HepG2 (cell line): ENCODE results near the gene FRMD6. TPM values are rescaled to one million over a fixed set of nuclear protein-coding genes. Genes with fewer than 3 reads are reported as not detected.

Experiments used
- ATAC-seq: fragments of 200-7000 bp; cut with Tn5 transposase; 3 replicates; pipeline ENCODE4 v1.9.1; 2020; ENCODE audit warnings: mild to moderate bottlenecking, moderate library complexity
- BruUV-seq: library from RNA; stranded (reverse); fragments of 400-500 nt; replicated peaks from 2 replicates; lab custom pipeline; 2021; lab: Mats Ljungman, UMichigan
- CTCF ChIA-PET: fragments of 300-600 bp; formaldehyde crosslinking; extraction: SDS; loops from one replicate; lab custom pipeline; 2021; ENCODE audit warnings: low total read pairs, inconsistent platforms, low intra/inter-chr PET ratio; lab: Yijun Ruan, JAX
- POLR2A ChIA-PET: fragments of 350-600 bp; sonication (Branson Sonifier 250); formaldehyde crosslinking; loops from one replicate; lab custom pipeline; 2020; ENCODE audit warnings: antibody characterized with exemption, inconsistent platforms; lab: Yijun Ruan, JAX
- DNase-seq: peaks from one replicate; pipeline ENCODE4 v3.0.0-alpha.2; 2015; ENCODE audit warnings: low spot score
- FAIRE-seq: peaks from 3 replicates; lab custom pipeline; 2011; peaks lifted over from hg19 to GRCh38; lab: Jason Lieb, UNC
- H2AFZ ChIP-seq: one replicate; pipeline ENCODE4 v1.6.1; 2011; ENCODE audit warnings: low read length, inconsistent platforms
- H3K27ac ChIP-seq: fragments of 300-600 bp; 3 replicates; pipeline ENCODE4 v1.8.0; 2011; ENCODE audit warnings: mixed run types, mild to moderate bottlenecking, mixed read lengths, low read length, inconsistent platforms; ENCODE audit not compliant: insufficient read depth; ENCODE audit errors: extremely low read length
- H3K27me3 ChIP-seq, 2 experiments: fragments of 200-600 bp in 1 of 2; 2 replicates in 1 of 2; 3 replicates in 1 of 2; pipeline versions ENCODE4 v1.6.0 to v1.8.0; 2011; ENCODE audit warnings: low read length in 2 of 2, mild to moderate bottlenecking in 2 of 2, moderate library complexity in 2 of 2, inconsistent platforms in 1 of 2; ENCODE audit not compliant: insufficient read depth in 2 of 2, control insufficient read depth in 1 of 2
- H3K36me3 ChIP-seq, 2 experiments: fragments of 200-600 bp in 1 of 2; replicated peaks in 1 of 2; 2 replicates in 1 of 2; 3 replicates in 1 of 2; pipeline versions ENCODE4 v1.5.1 to v1.8.0; 2011; ENCODE audit warnings: low read length in 2 of 2, inconsistent platforms in 1 of 2; ENCODE audit not compliant: insufficient read depth in 2 of 2, control insufficient read depth in 1 of 2
- H3K4me1 ChIP-seq: 2 replicates; pipeline ENCODE4 v1.5.1; 2012; ENCODE audit warnings: low read length, inconsistent platforms; ENCODE audit not compliant: insufficient read depth
- H3K4me2 ChIP-seq: 2 replicates; pipeline ENCODE4 v1.6.0; 2011; ENCODE audit warnings: low read depth, low read length, inconsistent platforms
- H3K4me3 ChIP-seq, 3 experiments: fragments of 200-600 bp in 1 of 3; sonication (generic), shearing (Covaris generic) in 1 of 3; replicated peaks in 1 of 3; 2 replicates each; pipeline ENCODE4 v1.5.1; 2011 to 2016; ENCODE audit warnings: low read length in 3 of 3, inconsistent platforms in 2 of 3, low read depth in 2 of 3, mild to moderate bottlenecking in 2 of 3, control low read depth in 1 of 3, mixed read lengths in 1 of 3; ENCODE audit not compliant: insufficient read depth in 1 of 3
- H3K79me2 ChIP-seq: one replicate; pipeline ENCODE4 v1.6.1; 2011; ENCODE audit warnings: low read length, inconsistent platforms; ENCODE audit not compliant: insufficient read depth
- H3K9ac ChIP-seq: 2 replicates; pipeline ENCODE4 v1.6.0; 2011; ENCODE audit warnings: mild to moderate bottlenecking, low read depth, low read length, inconsistent platforms; ENCODE audit not compliant: insufficient read depth
- H3K9me3 ChIP-seq: 2 replicates; pipeline ENCODE4 v1.5.1; 2012; ENCODE audit warnings: mild to moderate bottlenecking, low read length
- H4K20me1 ChIP-seq: 2 replicates; pipeline ENCODE4 v1.6.0; 2011; ENCODE audit warnings: inconsistent platforms, mild to moderate bottlenecking, low read length, moderate library complexity; ENCODE audit not compliant: insufficient read depth
- ATF4 ChIP-seq, 2 experiments: fragments of 450-650 bp in 1 of 2; sonication (generic) in 1 of 2; formaldehyde crosslinking; IDR thresholded peaks; 2 replicates each; pipeline versions ENCODE4 v1.5.0 to v1.8.0; 2020 to 2022; ENCODE audit warnings: mild to moderate bottlenecking in 1 of 2, missing genetic modification reagents in 1 of 2
- ATF7-NPFF ChIP-seq: sonication (generic); formaldehyde crosslinking; IDR thresholded peaks from 2 replicates; pipeline ENCODE4 v1.8.1; 2023; ENCODE audit warnings: mild to moderate bottlenecking, low read depth, missing genetic modification reagents, moderate library complexity
- CEBPG ChIP-seq: IDR thresholded peaks from 2 replicates; pipeline ENCODE4 v1.6.1; 2016
- EED ChIP-seq: sonication (generic); formaldehyde crosslinking; IDR thresholded peaks from 2 replicates; pipeline ENCODE4 v1.5.0; 2020; ENCODE audit warnings: mild to moderate bottlenecking, missing genetic modification reagents
- NCOA2 ChIP-seq: sonication (generic); formaldehyde crosslinking; IDR thresholded peaks from 2 replicates; pipeline ENCODE4 v1.8.0; 2022; ENCODE audit warnings: inconsistent platforms
- THAP8 ChIP-seq: sonication (generic); formaldehyde crosslinking; IDR thresholded peaks from 2 replicates; pipeline ENCODE4 v1.5.1; 2020; ENCODE audit warnings: missing genetic modification reagents, mild to moderate bottlenecking, borderline replicate concordance
- ZBTB25 ChIP-seq: IDR thresholded peaks from 2 replicates; pipeline ENCODE4 v1.6.1; 2018; ENCODE audit warnings: missing genetic modification reagents
- ZNF34 ChIP-seq: sonication (generic); formaldehyde crosslinking; IDR thresholded peaks from 2 replicates; pipeline ENCODE4 v1.4.0; 2020; ENCODE audit warnings: mild to moderate bottlenecking, missing genetic modification reagents, borderline replicate concordance
- ZNF569 ChIP-seq: sonication (generic); formaldehyde crosslinking; IDR thresholded peaks from 2 replicates; pipeline ENCODE4 v1.5.0; 2020; ENCODE audit warnings: mild to moderate bottlenecking, missing genetic modification reagents, moderate library complexity, borderline replicate concordance
- ZNF770 ChIP-seq: sonication (generic); formaldehyde crosslinking; IDR thresholded peaks from 2 replicates; pipeline ENCODE4 v1.5.0; 2020; ENCODE audit warnings: mild to moderate bottlenecking, missing genetic modification reagents
- ZNF790 ChIP-seq: sonication (generic); formaldehyde crosslinking; IDR thresholded peaks from 2 replicates; pipeline ENCODE4 v1.8.0; 2022; ENCODE audit warnings: missing genetic modification reagents, mild to moderate bottlenecking, borderline replicate concordance
- WGBS: methylation state at CpG from one replicate; pipeline ENCODE4 v1.1.6; 2017; ENCODE audit warnings: low lambda C conversion rate; 5-methylcytosine and 5-hydroxymethylcytosine counted together
- in situ Hi-C: cut with HindIII; loops from 2 replicates; pipeline ENCODE4 v1.10.0; 2017; ENCODE audit warnings: low pct_unique_long_range_greater_than_20kb; ENCODE audit not compliant: extremely low pct_ligation_motif_present
- intact Hi-C: fragments of 100-400 bp; cut with micrococcal nuclease; formaldehyde crosslinking; loops from one replicate; pipeline ENCODE4 v1.10.0; 2022; ENCODE audit not compliant: unreplicated experiment
- polyA plus RNA-seq, 8 experiments: library from polyadenylated mRNA; depleted of rRNA in 3 of 8; stranded (reverse) in 7 of 8; unstranded in 1 of 8; fragments of >200 nt; fragmentation: Illumina TruSeq in 4 of 8; extraction: Trizol in 4 of 8; gene quantifications; 2 replicates each; pipeline versions ENCODE4 v1.2.1 to v1.2.3, GENCODE V29; 2011 to 2016; ENCODE audit warnings: low read depth in 4 of 8, missing spikeins in 1 of 8, mixed read lengths in 1 of 8; ENCODE audit not compliant: insufficient read depth in 1 of 8
- total RNA-seq, 5 experiments: library from RNA; depleted of rRNA; stranded (reverse); fragments of >200 nt; fragmentation: Illumina TruSeq; extraction: Trizol; gene quantifications; 2 replicates each; pipeline ENCODE4 v1.2.3, GENCODE V29; 2016; ENCODE audit warnings: low read depth in 1 of 5

FRMD6 gene
- total and polyA plus RNA-seq, 2 of the 13 experiments (the other 11 are each of a cell fraction or from before 2014, with no cell fraction given): 2.4 to 5.4 TPM

- no TSS peak for BruUV-seq
- no peaks in the 10 kb centered on the region for H3K27me3 ChIP-seq
- 95% methylated on average over 1 of the region's 1 CpG for WGBS
- ChIA-PET POLR2A (no interaction called here), CTCF (no interaction called here)
- H3K4me3 ChIP-seq: no peak overlapping the region
- no peak overlapping the region for H3K27ac ChIP-seq
- no peaks in the 10 kb centered on the region for H3K9me3 ChIP-seq
- no peaks in the 10 kb centered on the region for H3K36me3 ChIP-seq
- H2AFZ ChIP-seq: no peak overlapping the region
- peaks cover 65% of the 10 kb centered on the region for H3K4me1 ChIP-seq
- no peaks in the 10 kb centered on the region for H4K20me1 ChIP-seq
- H3K79me2 ChIP-seq: no peaks in the 10 kb centered on the region
- no peak overlapping the region for H3K4me2 ChIP-seq
- H3K9ac ChIP-seq: no peak overlapping the region
- intact Hi-C loops: no loop called here
- no peak for TF ChIP-seq THAP8 (CRISPR knock-in tag)
- no peak for TF ChIP-seq ZBTB25
- no peak for TF ChIP-seq CEBPG (CRISPR knock-in tag)
- TF ChIP-seq NCOA2 (CRISPR knock-in tag): no peak
- no peak for TF ChIP-seq ZNF790 (CRISPR knock-in tag)
- no peak for TF ChIP-seq EED
- no peak for TF ChIP-seq ZNF34 (CRISPR knock-in tag)
- no peak for TF ChIP-seq ZNF770 (CRISPR knock-in tag)
- TF ChIP-seq ATF7-NPFF (CRISPR knock-in tag): no peak
- TF ChIP-seq ZNF569 (CRISPR knock-in tag): no peak
- no peak for TF ChIP-seq ATF4 (CRISPR knock-in tag; IDR thresholded peaks at IDR 0.05)
- in situ Hi-C loops: no loop called here
- ATAC-seq (no peak; the same call in 2 of the 3 replicates), DNase-seq (no peak), FAIRE-seq (no peak)
Observed at GRCh38 chr14:51680031-51680430, 28.3 kb downstream of the FRMD6 start.
